Activated CD8-positive, alpha-beta memory T cell treated with anti-CD3 and anti-CD28 coated beads for 1 hour (primary cell): ENCODE data around the gene NACA2.
"Not testable (repeated sequence)": the region's sequence is repeated elsewhere in the genome, so short reads cannot be mapped to it uniquely, and the experiment has no call there.

ENCODE experiments used
- DNase-seq, 2 donors: peaks; one replicate each; pipeline ENCODE4 v3.0.0-alpha.2; 2020; ENCODE audit warnings: low read depth in 1 of 2; ENCODE audit errors: extremely low read depth in 1 of 2

The NACA2 gene

GRCh38 chr17:61579347-61579746 is 11.7 kb downstream of the NACA2 start:
- DNase-seq = no peak

GRCh38 chr17:61578645-61579044 is 12.4 kb downstream of the NACA2 start:
- DNase-seq = no peak

GRCh38 chr17:61575983-61576382 is 15.0 kb downstream of the NACA2 start:
- no peak for DNase-seq

- no peak for DNase-seq
Observed at GRCh38 chr17:61575352-61575975, 15.6 kb downstream of the NACA2 start.

GRCh38 chr17:61574542-61575351 is 16.3 kb downstream of the NACA2 start:
- DNase-seq = no peak

GRCh38 chr17:61572547-61572946 is 18.5 kb downstream of the NACA2 start:
- DNase-seq = not testable (repeated sequence)

DNA sequence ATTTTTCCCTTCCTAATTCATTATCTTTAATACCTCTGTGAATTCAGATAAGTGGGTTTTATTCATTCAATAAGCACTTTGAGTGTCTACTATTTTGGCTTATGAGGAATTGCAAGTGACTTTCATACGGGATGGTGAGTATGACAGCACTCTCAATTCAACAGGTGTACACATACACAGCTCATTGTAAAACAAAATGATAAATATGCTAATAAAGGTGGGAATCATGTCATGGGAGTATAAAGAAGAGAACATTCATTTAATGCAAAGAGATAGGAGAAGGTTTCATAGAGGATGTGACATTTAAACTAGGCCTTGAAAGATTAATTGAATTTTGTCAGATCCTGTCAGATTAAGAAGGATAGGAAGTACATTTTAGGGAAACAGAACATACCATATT is 19.4 kb downstream of the NACA2 start:
- DNase-seq = no peak

- DNase-seq = no peak
Observed at GRCh38 chr17:61570118-61570517, 20.9 kb downstream of the NACA2 start.

DNA sequence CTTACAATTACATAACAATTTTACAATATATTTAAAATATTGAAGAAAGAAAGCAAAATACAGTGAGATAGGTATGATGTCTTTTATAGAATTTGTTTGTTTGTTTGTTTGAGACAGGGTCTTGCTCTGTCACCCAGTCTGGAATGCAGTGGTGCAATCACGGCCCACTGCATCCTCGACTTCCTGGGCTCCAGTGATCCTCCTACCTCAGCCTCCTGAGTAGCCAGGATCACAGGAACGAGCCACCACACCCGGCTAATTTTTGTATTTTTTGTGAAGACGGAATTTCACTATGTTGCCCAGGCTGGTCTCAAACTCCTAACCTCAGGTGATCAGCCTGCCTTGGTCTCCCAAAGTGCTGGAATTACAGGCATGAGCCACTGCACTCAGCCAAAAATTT is 21.5 kb downstream of the NACA2 start:
- not testable (repeated sequence) for DNase-seq

GRCh38 chr17:61568219-61569072 is 22.6 kb downstream of the NACA2 start:
- no peak for DNase-seq

GRCh38 chr17:61567045-61567802 is 23.8 kb downstream of the NACA2 start:
- DNase-seq = no peak

DNA sequence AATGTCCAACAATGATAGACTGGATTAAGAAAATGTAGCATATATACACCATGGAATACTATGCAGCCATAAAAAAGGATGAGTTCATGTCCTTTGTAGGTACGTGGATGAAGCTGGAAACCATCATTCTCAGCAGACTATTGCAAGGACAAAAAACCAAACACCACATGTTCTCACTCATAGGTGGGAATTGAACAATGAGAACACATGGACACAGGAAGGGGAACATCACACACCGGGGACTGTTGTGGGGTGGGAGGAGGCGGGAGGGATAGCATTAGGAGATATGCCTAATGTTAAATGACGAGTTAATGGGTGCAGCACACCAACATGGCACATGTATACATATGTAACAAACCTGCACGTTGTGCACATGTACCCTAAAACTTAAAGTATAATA is 24.6 kb downstream of the NACA2 start:
- not testable (repeated sequence) for DNase-seq

DNA sequence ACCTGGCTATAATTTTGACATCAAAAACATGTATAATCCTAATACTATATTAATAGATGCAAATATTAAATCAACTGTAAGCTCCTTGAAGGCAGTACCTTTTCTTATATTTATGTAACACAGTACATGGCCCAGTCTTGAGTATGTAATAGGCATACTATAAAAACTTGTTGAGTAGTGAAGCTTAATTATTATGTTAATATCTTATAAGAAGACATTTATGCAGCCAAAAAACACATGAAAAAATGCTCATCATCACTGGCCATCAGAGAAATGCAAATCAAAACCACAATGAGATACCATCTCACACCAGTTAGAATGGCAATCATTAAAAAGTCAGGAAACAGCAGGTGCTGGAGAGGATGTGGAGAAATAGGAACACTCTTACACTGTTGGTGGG is 25.2 kb downstream of the NACA2 start:
- DNase-seq = not testable (repeated sequence)

GRCh38 chr17:61565213-61565612 is 25.8 kb downstream of the NACA2 start:
- no peak for DNase-seq

DNA sequence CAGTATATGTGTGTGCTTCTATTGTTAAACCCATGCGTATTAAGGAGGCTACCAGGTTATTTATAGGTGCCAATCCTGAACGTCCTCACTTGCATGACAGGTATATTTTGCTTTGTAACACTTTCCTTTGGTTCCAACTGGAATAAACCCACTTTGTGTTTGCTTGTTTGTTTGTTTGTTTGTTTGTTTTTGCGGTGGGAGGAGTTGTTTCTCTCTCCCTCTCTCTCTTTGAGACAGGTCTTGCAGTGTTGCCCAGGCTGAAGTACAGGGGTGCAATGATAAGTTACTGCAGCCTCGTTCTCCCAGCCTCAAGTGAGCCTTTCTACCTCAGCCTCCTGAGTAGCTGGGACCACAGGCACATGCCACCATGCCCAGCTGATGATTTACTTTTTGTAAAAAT is 28.7 kb downstream of the NACA2 start:
- DNase-seq = no peak

- no peak for DNase-seq
Observed at GRCh38 chr17:61561354-61561753, 29.7 kb downstream of the NACA2 start.

- DNase-seq = no peak
Observed at GRCh38 chr17:61560071-61560470, 30.9 kb downstream of the NACA2 start.

- DNase-seq = no peak
Observed at GRCh38 chr17:61556224-61557188, 34.5 kb downstream of the NACA2 start.

- no peak for DNase-seq
Observed at GRCh38 chr17:61555127-61555566, 35.9 kb downstream of the NACA2 start.

DNA sequence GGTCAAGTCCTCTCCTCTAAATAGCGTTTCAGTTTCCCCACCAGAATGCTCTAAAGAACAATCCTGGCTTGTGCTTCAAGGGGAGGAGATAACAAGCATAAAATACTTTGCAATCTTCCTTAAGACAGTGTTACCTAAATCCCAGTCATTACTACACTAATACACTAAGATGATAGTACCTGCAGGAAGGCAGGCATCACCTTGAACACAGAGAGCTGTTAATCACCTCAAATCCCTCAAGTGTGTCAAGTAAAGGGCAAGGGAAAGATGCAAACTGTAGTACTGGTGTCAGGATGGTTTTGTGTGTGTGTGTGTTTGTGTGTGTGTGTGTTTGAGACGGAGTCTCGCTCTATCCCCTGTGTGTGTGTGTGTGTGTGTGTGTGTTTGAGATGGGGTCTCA is 36.8 kb downstream of the NACA2 start:
- no peak for DNase-seq
